K562 (cell line): Measurements from ENCODE around the gene BRAP. TPM values are rescaled to one million over a fixed set of nuclear protein-coding genes. Genes with fewer than 3 reads are reported as not detected.

Source experiments
- FOS ChIP-seq: IDR thresholded peaks from 3 replicates; pipeline ENCODE4 v1.6.1; 2011; ENCODE audit not compliant: insufficient read length; ENCODE audit errors: extremely low read depth
- HNRNPLL ChIP-seq: fragments of 200-400 bp; formaldehyde crosslinking; IDR thresholded peaks from 2 replicates; pipeline ENCODE4 v1.6.1; 2017; ENCODE audit warnings: low read length, low read depth, mild to moderate bottlenecking; ENCODE audit not compliant: poor library complexity, severe bottlenecking
- KLF13 ChIP-seq: fragments of 450-650 bp; IDR thresholded peaks from 2 replicates; pipeline ENCODE4 v1.6.1; 2016; ENCODE audit warnings: missing genetic modification characterization, low read depth, mild to moderate bottlenecking, missing compliant biosample characterization, moderate library complexity, borderline replicate concordance
- MTA3 ChIP-seq: fragments of 450-650 bp; formaldehyde crosslinking; IDR thresholded peaks from 2 replicates; pipeline ENCODE4 v1.6.1; 2017; ENCODE audit warnings: mild to moderate bottlenecking, borderline replicate concordance
- RNF2 ChIP-seq: sonication (generic); IDR thresholded peaks from 2 replicates; pipeline ENCODE4 v1.6.1; 2016
- SFPQ ChIP-seq: fragments of 200-400 bp; formaldehyde crosslinking; IDR thresholded peaks from 2 replicates; pipeline ENCODE4 v1.6.1; 2017; ENCODE audit warnings: mild to moderate bottlenecking, low read depth, low read length, moderate library complexity
- TFAP4 ChIP-seq: sonication (generic); formaldehyde crosslinking; IDR thresholded peaks from 2 replicates; pipeline ENCODE4 v1.8.0; 2022; ENCODE audit warnings: missing genetic modification reagents, mild to moderate bottlenecking, moderate library complexity, borderline replicate concordance
- ZBTB33 ChIP-seq: sonication (generic); formaldehyde crosslinking; IDR thresholded peaks from 2 replicates; pipeline ENCODE4 v1.8.1; 2023; ENCODE audit warnings: mild to moderate bottlenecking, missing genetic modification reagents
- polyA plus RNA-seq, 8 experiments: library from polyadenylated mRNA; depleted of rRNA in 4 of 8; stranded (reverse) in 5 of 8; unstranded in 3 of 8; fragments of >200 nt; fragmentation: Nextera tagmentation in 2 of 8; fragmentation: Illumina TruSeq in 1 of 8; extraction: Ambion mirVana in 2 of 8; extraction: Trizol in 1 of 8; gene quantifications; 2 replicates each; pipeline versions ENCODE4 v1.2.1 to v1.2.3, GENCODE V29; 2011 to 2014; ENCODE audit warnings: inconsistent platforms in 1 of 8, missing spikeins in 1 of 8
- total RNA-seq, 7 experiments: library from RNA; depleted of rRNA in 6 of 7; stranded (reverse); fragments of >200 nt in 6 of 7; fragmentation: Illumina TruSeq in 2 of 7; extraction: Trizol in 2 of 7; gene quantifications; 2 replicates each; pipeline versions ENCODE4 v1.2.1 to v1.2.3, GENCODE V29; 2011 to 2021; ENCODE audit warnings: low replicate concordance in 1 of 7
- TF ChIP-seq, protein P1 (sequence below): sonication (generic); formaldehyde crosslinking; IDR thresholded peaks from 2 replicates; pipeline ENCODE4 v1.8.0; 2022; ENCODE audit warnings: mild to moderate bottlenecking, missing genetic modification reagents
- TF ChIP-seq, protein P2 (sequence below): fragments of 450-650 bp; IDR thresholded peaks from 2 replicates; pipeline ENCODE4 v1.6.1; 2016; ENCODE audit warnings: borderline replicate concordance

Gene BRAP
- total and polyA plus RNA-seq, 9 of the 15 experiments (the other 6 are each of a cell fraction or from before 2014, with no cell fraction given) = 2.2 to 32.6 (median 27.5) TPM

DNA sequence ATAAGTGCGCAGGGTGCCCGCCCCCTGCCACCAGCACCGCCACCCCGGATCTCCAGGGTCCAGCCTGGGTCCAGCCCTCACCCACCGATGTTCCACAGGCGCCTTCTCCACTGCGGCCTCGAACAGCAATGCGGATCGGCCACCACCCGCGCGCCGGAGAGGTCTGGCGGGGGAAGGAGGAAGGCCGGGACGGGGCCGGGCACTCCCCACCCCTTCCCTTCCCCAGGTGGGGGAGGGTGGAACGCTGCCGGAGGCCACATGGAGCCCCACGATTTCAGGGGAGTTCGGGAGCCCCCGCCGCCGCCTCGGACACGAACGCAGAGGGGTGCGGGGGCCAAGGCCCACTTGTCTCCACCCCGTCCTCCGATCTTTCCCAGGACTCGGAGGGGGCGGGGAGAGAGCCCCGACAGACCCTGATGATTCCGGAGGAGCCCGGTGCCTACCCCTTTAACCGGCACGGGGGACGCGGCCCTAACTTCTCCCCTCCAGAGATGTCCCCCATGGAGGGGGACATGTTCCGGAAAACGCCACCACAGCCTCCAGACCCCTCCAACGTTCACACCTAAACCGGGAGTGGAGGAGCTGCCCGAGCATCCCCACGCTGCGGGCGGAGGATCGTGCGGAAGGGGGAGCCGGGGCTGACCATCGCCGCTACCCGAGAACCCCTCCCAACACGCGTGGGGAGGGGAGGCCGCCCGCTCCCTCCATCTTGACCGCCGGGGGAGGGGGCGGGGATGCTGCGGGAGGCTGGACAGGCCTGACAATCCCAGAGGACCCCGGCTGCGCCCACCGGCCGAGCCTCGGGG is 87.7 kb downstream of the BRAP start (continued):
- TF ChIP-seq, protein P1, sequence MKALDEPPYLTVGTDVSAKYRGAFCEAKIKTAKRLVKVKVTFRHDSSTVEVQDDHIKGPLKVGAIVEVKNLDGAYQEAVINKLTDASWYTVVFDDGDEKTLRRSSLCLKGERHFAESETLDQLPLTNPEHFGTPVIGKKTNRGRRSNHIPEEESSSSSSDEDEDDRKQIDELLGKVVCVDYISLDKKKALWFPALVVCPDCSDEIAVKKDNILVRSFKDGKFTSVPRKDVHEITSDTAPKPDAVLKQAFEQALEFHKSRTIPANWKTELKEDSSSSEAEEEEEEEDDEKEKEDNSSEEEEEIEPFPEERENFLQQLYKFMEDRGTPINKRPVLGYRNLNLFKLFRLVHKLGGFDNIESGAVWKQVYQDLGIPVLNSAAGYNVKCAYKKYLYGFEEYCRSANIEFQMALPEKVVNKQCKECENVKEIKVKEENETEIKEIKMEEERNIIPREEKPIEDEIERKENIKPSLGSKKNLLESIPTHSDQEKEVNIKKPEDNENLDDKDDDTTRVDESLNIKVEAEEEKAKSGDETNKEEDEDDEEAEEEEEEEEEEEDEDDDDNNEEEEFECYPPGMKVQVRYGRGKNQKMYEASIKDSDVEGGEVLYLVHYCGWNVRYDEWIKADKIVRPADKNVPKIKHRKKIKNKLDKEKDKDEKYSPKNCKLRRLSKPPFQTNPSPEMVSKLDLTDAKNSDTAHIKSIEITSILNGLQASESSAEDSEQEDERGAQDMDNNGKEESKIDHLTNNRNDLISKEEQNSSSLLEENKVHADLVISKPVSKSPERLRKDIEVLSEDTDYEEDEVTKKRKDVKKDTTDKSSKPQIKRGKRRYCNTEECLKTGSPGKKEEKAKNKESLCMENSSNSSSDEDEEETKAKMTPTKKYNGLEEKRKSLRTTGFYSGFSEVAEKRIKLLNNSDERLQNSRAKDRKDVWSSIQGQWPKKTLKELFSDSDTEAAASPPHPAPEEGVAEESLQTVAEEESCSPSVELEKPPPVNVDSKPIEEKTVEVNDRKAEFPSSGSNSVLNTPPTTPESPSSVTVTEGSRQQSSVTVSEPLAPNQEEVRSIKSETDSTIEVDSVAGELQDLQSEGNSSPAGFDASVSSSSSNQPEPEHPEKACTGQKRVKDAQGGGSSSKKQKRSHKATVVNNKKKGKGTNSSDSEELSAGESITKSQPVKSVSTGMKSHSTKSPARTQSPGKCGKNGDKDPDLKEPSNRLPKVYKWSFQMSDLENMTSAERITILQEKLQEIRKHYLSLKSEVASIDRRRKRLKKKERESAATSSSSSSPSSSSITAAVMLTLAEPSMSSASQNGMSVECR = peak; percentile 92
- TF ChIP-seq KLF13 (peak; percentile 23; the same call in 1 of the 2 replicates), TFAP4 (CRISPR knock-in tag) (peak; percentile 61), FOS (no peak), MTA3 (no peak), RNF2 (0 out of 2 replicates have a peak, but pooled peaks have one; percentile 19), HNRNPLL (peak; percentile 87), SFPQ (no peak), ZBTB33 (no peak)
- TF ChIP-seq, protein P2, sequence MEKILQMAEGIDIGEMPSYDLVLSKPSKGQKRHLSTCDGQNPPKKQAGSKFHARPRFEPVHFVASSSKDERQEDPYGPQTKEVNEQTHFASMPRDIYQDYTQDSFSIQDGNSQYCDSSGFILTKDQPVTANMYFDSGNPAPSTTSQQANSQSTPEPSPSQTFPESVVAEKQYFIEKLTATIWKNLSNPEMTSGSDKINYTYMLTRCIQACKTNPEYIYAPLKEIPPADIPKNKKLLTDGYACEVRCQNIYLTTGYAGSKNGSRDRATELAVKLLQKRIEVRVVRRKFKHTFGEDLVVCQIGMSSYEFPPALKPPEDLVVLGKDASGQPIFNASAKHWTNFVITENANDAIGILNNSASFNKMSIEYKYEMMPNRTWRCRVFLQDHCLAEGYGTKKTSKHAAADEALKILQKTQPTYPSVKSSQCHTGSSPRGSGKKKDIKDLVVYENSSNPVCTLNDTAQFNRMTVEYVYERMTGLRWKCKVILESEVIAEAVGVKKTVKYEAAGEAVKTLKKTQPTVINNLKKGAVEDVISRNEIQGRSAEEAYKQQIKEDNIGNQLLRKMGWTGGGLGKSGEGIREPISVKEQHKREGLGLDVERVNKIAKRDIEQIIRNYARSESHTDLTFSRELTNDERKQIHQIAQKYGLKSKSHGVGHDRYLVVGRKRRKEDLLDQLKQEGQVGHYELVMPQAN = peak; percentile 52; the same call in 1 of the 2 replicates
